Tibial nerve (tissue), 3 donors: ENCODE data around the gene EVC2.

Experiments used
- CTCF ChIP-seq, 5 experiments: fragments of 200-600 bp in 3 of 5; fragments of 450-650 bp in 2 of 5; sonication (generic) in 3 of 5; IDR thresholded peaks; one replicate each; pipeline ENCODE4 v1.5.1; 2016 to 2019; ENCODE audit warnings: antibody characterized with exemption in 5 of 5, mild to moderate bottlenecking in 3 of 5, moderate library complexity in 2 of 5
- POLR2A ChIP-seq, 2 donors: fragments of 450-650 bp; IDR thresholded peaks; one replicate each; pipeline ENCODE4 v1.6.1; 2017; ENCODE audit warnings: antibody characterized with exemption in 2 of 2, mild to moderate bottlenecking in 2 of 2, moderate library complexity in 2 of 2

- TF ChIP-seq CTCF (IDR thresholded peaks at IDR 0.05): no peak
- TF ChIP-seq POLR2A (IDR thresholded peaks at IDR 0.05): no peak
These were observed 5.5 kb upstream of the EVC2 start for GRCh38 chr4:5713861-5714260.
